SH-SY5Y (cell line): ENCODE measurements around the gene MECP2.

ENCODE experiments used
- GATA2 ChIP-seq: IDR thresholded peaks from 2 replicates; pipeline ENCODE4 v1.6.1; 2011; ENCODE audit warnings: mild to moderate bottlenecking, low read depth, low read length
- GATA3 ChIP-seq: IDR thresholded peaks from 2 replicates; pipeline ENCODE4 v1.6.1; 2011; ENCODE audit warnings: low read depth, mild to moderate bottlenecking, low read length, moderate library complexity

- TF ChIP-seq GATA2 (no peak), GATA3 (no peak)
Observed at GRCh38 chrX:154030266-154030665, 67.3 kb downstream of the MECP2 start.
